ENCODE data around the gene ZNF639.
A peak's percentile ranks its signal among the peaks of the same experiment; 100 is the strongest.

The ZNF639 gene

DNA sequence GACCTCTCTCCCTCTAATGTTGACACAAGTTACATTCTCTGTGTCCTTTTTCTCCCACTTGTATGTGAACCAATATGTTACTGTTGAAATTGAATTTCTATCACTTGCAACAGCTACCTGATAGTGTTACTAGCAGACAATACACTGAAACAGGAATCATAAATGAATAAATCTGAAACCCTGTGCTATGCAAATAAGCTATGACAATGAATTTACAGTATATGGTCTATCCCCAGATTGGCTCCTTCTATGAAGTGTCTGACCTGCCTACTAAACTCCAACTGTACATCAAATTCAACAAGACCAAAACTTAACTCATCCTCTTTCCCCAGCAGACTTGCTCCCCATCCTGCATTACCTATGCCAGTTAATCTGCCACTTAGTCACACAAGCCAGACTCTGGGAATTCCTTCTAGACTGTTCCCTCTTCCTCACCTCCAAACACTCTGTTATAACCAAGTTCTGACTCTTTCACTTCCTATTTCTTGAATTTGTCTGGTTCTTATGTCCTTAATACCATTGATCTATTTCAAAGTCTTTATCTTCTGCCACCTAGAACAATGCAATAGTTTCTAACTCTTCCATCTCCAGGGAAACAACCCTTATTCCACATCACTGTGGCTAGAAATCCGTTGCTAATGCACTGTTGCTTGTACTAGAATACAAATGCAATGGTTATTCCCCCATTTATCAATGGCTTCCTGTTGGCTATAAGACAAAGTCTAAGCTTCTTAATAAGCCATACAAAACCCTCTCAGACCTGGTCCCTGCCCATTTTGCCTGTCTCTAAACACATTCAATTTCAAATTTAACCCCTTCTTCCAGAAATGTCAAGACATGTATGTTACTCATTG lies 13.4 kb upstream of the ZNF639 start:
- DNase-seq (ENCODE audit: low read depth in 2 of 2, low spot score in 1 of 2): no peak

- DNase-seq (ENCODE audit: low read depth in 2 of 2, low spot score in 1 of 2): no peak
Measured at GRCh38 chr3:179318876-179319275, 4.0 kb upstream of the ZNF639 start.

- no peak for DNase-seq (ENCODE audit: low read depth in 2 of 2, low spot score in 1 of 2)
Measured at GRCh38 chr3:179321668-179322285, 1.1 kb upstream of the ZNF639 start.

DNA sequence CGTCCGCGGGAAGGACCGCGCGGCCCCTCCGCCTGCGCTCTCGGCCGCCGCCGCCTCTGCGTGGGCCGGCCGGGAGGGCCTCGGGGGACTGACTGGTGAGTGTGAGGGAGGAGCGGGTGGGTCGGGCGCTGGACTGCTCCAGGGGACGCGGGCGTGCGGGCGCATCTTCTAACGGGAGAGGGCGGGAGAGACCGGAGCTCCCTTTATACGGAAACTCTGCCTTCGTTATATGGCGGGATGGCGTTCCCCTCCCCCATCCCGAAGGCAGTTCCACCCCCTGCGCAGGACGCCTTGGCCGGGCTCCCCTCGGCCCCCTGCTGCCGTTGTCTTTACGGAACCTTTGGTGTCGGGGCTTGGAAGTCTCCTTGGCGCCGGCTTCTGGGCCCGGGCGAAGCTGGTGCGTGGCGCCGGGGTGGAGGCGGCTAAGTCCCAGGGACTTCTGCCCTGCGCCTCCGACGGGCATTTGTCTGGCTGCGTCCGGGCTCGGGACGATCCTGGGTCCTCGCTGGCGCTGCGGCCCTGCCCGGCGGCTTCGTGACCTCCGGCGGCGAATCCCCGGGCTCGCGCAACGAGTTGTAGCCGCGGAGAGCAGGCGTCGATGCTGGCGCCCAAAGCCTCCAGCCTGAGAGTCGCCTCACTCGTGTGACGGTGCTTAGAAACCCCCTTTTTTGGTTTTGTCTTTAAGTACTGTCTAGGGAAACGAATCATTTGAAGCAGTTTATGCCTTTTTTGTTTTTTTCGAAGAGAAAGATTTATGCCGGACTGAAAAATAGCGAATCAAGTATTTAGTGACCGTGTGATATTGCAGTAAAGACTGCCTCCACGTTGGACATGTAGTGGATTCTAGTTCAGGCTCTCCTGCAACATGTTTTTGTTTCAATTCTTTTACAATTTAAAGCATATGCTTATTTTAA lies 623 bp downstream of the ZNF639 start:
- DNase-seq (ENCODE audit: low read depth in 2 of 2, low spot score in 1 of 2): peak in 1 of 2 donors; percentile 24

GRCh38 chr3:179324270-179324754 lies 1.5 kb downstream of the ZNF639 start:
- DNase-seq (ENCODE audit: low read depth in 2 of 2, low spot score in 1 of 2): no peak

DNA sequence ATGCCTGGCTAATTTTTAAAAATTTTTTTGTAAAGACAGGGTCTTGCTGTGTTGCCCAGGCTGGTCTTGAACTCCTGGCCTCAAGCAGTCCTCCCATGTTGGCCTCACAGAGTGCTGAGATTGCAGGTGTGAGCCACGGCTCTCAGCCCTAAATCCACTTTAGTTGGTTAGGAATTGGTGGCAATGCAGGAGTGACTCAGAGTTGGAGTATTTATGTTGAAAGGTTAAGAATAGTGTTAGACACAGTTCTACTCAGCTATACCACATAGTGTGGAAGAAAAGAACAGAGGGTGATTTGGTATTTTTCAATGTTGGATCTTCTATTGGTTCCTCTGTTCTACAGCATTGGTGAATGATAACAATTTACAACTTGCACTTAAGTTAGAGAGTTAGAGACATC lies 7.6 kb downstream of the ZNF639 start:
- no peak for DNase-seq (ENCODE audit: low read depth in 2 of 2, low spot score in 1 of 2)

DNA sequence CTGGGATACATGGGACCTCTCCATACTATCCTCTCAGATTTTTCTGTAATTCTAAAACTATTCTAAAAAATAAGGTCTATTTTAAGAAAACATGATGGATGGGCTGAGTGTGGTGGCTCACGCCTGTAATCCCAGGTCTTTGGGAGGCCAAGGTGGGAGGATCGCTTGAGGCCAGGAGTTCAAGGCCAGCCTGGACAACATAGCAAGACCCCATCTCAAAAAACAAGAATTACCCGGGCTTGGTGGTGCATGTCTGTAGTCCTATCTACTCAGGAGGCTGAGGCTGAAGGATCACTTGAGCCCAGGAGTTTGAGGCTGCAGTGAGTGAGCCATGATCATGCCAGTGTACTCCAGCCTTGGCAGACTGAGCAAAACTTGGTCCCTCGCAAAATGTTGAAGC lies 9.4 kb downstream of the ZNF639 start:
- DNase-seq (ENCODE audit: low read depth in 2 of 2, low spot score in 1 of 2): no peak

- no peak for DNase-seq (ENCODE audit: low read depth in 2 of 2, low spot score in 1 of 2)
Measured at GRCh38 chr3:179333084-179333483, 10.3 kb downstream of the ZNF639 start.

DNA sequence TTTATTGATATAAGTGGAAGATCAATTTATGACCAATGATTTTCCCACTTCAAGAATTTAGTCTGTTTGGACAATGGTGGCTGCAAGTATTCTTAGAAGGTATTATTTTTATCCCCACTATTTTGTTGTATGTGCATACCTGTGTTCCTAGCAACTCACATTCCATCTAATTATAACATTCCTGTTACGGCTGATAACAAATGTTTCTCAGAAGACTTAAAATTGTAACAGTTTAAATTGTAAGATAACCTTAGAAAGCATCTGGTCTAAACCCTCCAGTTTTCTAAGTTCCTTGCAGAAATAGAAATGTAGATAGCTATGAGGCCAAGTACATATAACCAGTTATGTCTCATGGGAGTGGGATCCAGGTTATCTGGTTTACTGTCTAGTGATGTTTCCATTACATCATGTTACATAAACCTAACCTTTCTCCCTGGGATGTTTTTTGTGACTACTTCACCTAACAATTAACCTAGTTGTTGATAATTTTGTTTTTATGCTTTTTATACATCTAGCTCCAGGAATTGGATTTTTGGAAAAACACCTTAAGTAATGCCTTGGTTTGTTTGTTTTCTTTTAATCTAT lies 13.6 kb downstream of the ZNF639 start:
- no peak for DNase-seq (ENCODE audit: low read depth in 2 of 2, low spot score in 1 of 2)

GRCh38 chr3:179347345-179348194 lies 24.7 kb downstream of the ZNF639 start, which contains the start of gene MFN1:
Gene MFN1, plus strand, starts transcription at chr3:179347709. Its CDS starts 1,143 bp downstream, at chr3:179348852.
- DNase-seq (ENCODE audit: low read depth in 2 of 2, low spot score in 1 of 2): peak; percentile 52 to 81

DNA sequence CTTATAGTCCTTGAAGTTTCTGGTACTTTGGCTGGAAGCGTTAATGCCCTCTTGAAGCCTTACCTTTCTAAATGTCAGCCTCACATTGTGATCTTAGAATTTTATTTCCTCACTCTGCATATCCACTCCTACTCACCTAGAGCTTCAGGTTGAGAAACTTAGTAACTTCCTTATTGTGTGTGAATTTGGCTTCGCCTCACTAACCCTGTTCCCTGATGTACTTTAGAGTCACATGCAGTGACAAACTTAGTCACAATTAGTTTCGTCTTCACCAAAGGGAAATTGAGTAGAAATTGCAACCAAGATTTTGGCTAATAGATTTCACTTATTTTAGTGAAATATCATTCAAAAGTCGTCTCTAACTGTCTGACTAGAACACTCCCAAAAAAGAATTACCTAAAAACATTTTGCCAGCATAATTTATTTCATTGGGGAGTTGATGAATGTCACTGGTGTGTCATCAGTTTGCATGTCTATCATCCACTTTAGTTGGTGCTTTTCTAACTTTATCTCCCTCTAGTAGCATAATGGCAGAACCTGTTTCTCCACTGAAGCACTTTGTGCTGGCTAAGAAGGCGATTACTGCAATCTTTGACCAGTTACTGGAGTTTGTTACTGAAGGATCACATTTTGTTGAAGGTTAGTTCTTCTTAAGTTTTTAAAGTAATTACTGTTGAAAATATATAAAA lies 25.6 kb downstream of the ZNF639 start:
- no peak for DNase-seq (ENCODE audit: low read depth in 2 of 2, low spot score in 1 of 2)

GRCh38 chr3:179355996-179356395 lies 33.2 kb downstream of the ZNF639 start:
- DNase-seq (ENCODE audit: low read depth in 2 of 2, low spot score in 1 of 2): no peak

- no peak for DNase-seq (ENCODE audit: low read depth in 2 of 2, low spot score in 1 of 2)
Measured at GRCh38 chr3:179363332-179363731, 40.5 kb downstream of the ZNF639 start.

- DNase-seq (ENCODE audit: low read depth in 2 of 2, low spot score in 1 of 2): no peak
Measured at GRCh38 chr3:179369621-179370020, 46.8 kb downstream of the ZNF639 start.

GRCh38 chr3:179373938-179374337 lies 51.1 kb downstream of the ZNF639 start:
- no peak for DNase-seq (ENCODE audit: low read depth in 2 of 2, low spot score in 1 of 2)

DNA sequence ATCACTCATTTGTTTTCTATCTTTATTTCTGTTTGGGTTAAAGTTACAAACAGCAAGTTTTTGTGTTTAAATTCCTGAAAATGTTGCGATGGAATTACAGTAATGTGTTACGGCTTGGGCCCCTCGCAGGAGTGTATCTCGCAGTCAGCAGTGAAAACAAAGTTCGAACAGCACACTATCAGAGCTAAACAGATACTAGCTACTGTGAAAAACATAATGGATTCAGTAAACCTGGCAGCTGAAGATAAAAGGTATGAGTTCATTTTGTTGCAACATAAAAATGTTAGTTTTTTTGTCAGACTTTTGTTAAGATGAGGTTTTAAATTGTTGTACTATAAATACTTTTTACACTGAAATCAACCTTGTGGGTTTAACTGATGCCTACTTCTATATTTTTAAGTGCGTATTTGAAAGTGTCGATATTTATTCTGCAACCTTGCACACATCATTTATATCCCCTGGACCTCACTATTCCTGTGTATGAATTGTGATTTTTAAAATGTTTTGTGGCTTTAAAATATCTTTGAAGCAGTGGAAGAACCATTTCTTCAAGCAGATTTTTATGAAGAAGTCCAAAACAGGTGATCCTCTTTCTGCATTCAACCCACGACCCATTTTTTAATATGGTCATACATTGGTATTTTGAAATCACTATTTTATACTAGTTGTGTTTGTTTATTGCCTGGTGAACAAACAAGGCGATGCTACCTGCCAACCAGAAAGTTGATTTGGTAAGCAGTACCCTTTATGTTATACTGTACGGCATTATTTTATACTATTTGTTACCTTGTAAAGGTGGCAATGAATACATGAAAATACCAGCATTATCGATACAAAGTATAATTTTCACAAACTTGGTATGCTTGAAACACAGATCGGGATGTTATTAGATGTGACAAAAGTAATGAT lies 52.5 kb downstream of the ZNF639 start:
- DNase-seq (ENCODE audit: low read depth in 2 of 2, low spot score in 1 of 2): no peak

DNA sequence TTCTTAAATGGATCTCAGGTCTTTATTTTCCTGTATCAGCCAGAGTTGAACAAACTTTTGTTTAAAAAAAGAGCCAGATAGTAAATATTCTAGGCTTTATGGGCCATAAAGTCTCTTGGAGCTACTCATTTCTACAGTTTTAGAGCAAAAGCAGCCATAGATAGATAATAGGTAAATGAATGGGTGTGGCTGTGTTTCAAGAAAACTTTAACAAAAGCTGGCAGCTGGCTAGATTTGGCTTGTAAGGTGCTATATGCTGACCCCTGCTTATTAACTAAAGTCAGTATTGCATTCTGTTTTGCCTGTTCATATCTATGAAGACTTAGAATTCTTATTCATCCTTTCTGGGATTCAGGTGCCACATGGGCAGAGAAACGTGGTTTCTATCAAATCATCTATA lies 53.6 kb downstream of the ZNF639 start:
- DNase-seq (ENCODE audit: low read depth in 2 of 2, low spot score in 1 of 2): no peak

Data from stimulated activated CD8-positive, alpha-beta memory T cell treated with anti-CD3 and anti-CD28 coated beads, Interleukin-4, amount 100 ng/mL, for 1 hour (primary cell).